ENCODE data around the gene RPS14. TPM values are rescaled to one million over a fixed set of nuclear protein-coding genes. Genes with fewer than 3 reads are reported as not detected.
A peak's percentile ranks its signal among the peaks of the same experiment; 100 is the strongest.

The RPS14 gene
- total and polyA plus RNA-seq, 2 of the 8 experiments (the other 6 are each of a cell fraction or from before 2014, with no cell fraction given) = 2,548 to 6,423 TPM

DNA sequence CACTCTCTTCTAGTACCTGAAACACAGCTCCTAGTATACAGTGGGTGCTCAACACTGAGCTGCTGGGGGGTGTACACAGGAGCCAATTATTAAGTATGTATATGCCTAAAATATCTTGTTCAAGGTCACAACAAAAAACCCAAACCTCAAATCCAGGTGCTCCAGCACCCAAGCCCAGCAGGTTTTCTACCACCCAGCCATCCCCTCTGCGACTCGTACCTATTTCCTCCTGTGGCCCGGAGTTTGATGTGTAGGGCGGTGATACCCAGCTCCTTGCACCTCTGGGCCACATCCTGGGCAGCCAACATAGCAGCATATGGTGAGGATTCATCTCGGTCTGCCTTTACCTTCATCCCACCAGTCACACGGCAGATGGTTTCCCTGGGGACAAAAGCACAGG, 3.0 kb downstream of the RPS14 start:
- no peak overlapping the region for H4K8ac ChIP-seq (ENCODE audit: extremely low read depth, insufficient read depth, low read length)
- peaks cover 19 to 31% of the 10 kb centered on the region in 2 experiments for H4K20me1 ChIP-seq (replicated peaks in 1 of 2; ENCODE audit: control insufficient read depth in 1 of 2, insufficient read depth in 2 of 2, low read length in 2 of 2)
- no peak overlapping the region for H2BK15ac ChIP-seq (ENCODE audit: low read length)
- POLR2A ChIA-PET (ENCODE audit: partially characterized antibody) = interaction anchor here (0.6 to 7.7 kb wide), 28 partner anchors 10 to 258 kb away, joined by 3 to 51 read pairs (median 5); partner anchors contain the start of gene TCOF1
- TF ChIP-seq JUN (IDR thresholded peaks at IDR 0.05; ENCODE audit: low read depth, low read length) (no peak), SP2 (IDR thresholded peaks at IDR 0.05; ENCODE audit: low read length) (no peak), NRF1 (IDR thresholded peaks at IDR 0.05; ENCODE audit: low read depth, low read length) (no peak), EZH2 (IDR thresholded peaks at IDR 0.05; ENCODE audit: low read depth, low read length, severe bottlenecking) (no peak), SRF (IDR thresholded peaks at IDR 0.05; ENCODE audit: low read depth, low read length) (no peak), EGR1 (IDR thresholded peaks at IDR 0.05; ENCODE audit: borderline replicate concordance, low read depth, low read length) (no peak)
- TF ChIP-seq, protein P1, sequence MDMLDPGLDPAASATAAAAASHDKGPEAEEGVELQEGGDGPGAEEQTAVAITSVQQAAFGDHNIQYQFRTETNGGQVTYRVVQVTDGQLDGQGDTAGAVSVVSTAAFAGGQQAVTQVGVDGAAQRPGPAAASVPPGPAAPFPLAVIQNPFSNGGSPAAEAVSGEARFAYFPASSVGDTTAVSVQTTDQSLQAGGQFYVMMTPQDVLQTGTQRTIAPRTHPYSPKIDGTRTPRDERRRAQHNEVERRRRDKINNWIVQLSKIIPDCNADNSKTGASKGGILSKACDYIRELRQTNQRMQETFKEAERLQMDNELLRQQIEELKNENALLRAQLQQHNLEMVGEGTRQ (IDR thresholded peaks at IDR 0.05; ENCODE audit: low read length) = no peak
- TF ChIP-seq, protein P2, sequence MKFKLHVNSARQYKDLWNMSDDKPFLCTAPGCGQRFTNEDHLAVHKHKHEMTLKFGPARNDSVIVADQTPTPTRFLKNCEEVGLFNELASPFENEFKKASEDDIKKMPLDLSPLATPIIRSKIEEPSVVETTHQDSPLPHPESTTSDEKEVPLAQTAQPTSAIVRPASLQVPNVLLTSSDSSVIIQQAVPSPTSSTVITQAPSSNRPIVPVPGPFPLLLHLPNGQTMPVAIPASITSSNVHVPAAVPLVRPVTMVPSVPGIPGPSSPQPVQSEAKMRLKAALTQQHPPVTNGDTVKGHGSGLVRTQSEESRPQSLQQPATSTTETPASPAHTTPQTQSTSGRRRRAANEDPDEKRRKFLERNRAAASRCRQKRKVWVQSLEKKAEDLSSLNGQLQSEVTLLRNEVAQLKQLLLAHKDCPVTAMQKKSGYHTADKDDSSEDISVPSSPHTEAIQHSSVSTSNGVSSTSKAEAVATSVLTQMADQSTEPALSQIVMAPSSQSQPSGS (IDR thresholded peaks at IDR 0.05; ENCODE audit: low read length) = no peak; the same call in 1 of the 2 replicates
- H3K79me1 ChIP-seq (ENCODE audit: low read depth, low read length) = peaks cover 4% of the 10 kb centered on the region
- no peak overlapping the region for H2BK20ac ChIP-seq (ENCODE audit: low read length)
- H3K14ac ChIP-seq (ENCODE audit: insufficient read length) = no peak overlapping the region
- no peak overlapping the region for H3K56ac ChIP-seq (replicated peaks; ENCODE audit: insufficient read length, low read depth, low read length)
- H2BK120ac ChIP-seq (replicated peaks; ENCODE audit: low read depth, low read length) = no peak overlapping the region
- peak overlapping the region; percentile 17; the same call in 1 of the 2 replicates for H3K27ac ChIP-seq (ENCODE audit: low read depth, low read length)
- no peak overlapping the region for H4K91ac ChIP-seq (replicated peaks; ENCODE audit: insufficient read length, low read length)
- CTCF ChIA-PET (ENCODE audit: partially characterized antibody) = interaction anchor here (0.6 to 3.1 kb wide), 11 partner anchors 9 to 253 kb away, joined by 3 to 17 read pairs (median 3); no protein-coding TSS in a partner anchor
- no peak overlapping the region for H2AFZ ChIP-seq (ENCODE audit: low read length)
- no peak overlapping the region for H2BK12ac ChIP-seq (ENCODE audit: low read depth, low read length)
- peaks cover 0 to 12% (median 7%) of the 10 kb centered on the region in 4 experiments for H3K4me1 ChIP-seq (replicated peaks in 1 of 4; ENCODE audit: control insufficient read depth in 3 of 4, insufficient read depth in 4 of 4, low read length in 3 of 4)
- H2AK5ac ChIP-seq (ENCODE audit: low read depth, low read length) = no peak overlapping the region
- DNase-seq (ENCODE audit: low read depth in 1 of 2, low spot score in 2 of 2) (no peak), FAIRE-seq (no peak)
- H3K27me3 ChIP-seq (replicated peaks in 1 of 4; ENCODE audit: control insufficient read depth in 3 of 4, extremely low read depth in 1 of 4, insufficient read depth in 3 of 4, low read length in 3 of 4) = no peaks in the 10 kb centered on the region
- no peaks in the 10 kb centered on the region for H3K9me3 ChIP-seq (ENCODE audit: insufficient read depth in 2 of 2, low read depth in 1 of 2, low read length in 1 of 2)
- H3K4me3 ChIP-seq (ENCODE audit: extremely low read depth in 1 of 4, insufficient read depth in 2 of 4, low read depth in 3 of 4, low read length in 4 of 4) = no peak overlapping the region
- peaks cover 44 to 59% (median 51%) of the 10 kb centered on the region in 4 experiments for H3K36me3 ChIP-seq (ENCODE audit: control insufficient read depth in 2 of 4, insufficient read depth in 4 of 4, low read length in 3 of 4)
- 97% methylated on average over 6 of the region's 6 CpGs; no CpG with 5 or more reads in 1 of the 2 experiments for WGBS, 2 experiments (ENCODE audit: extremely low coverage in 1 of 2, insufficient coverage in 1 of 2, insufficient read length in 1 of 2, insufficient replicate concordance in 2 of 2, low coverage in 1 of 2, low lambda C conversion rate in 2 of 2, missing lambda C conversion rate in 1 of 2)
- peak overlapping the region in 1 of 2 experiments; percentile 2; a peak in 1 of 4 replicates for H3K4me2 ChIP-seq (ENCODE audit: insufficient read depth in 1 of 2, low read depth in 2 of 2, low read length in 2 of 2)
- no peak overlapping the region for H3K18ac ChIP-seq (ENCODE audit: extremely low read depth, low read length)
- H3K4ac ChIP-seq (replicated peaks; ENCODE audit: insufficient read length, low read depth, low read length) = no peak overlapping the region
- H2BK5ac ChIP-seq (ENCODE audit: low read depth, low read length) = no peak overlapping the region
- peaks cover 12% of the 10 kb centered on the region for H3K23me2 ChIP-seq (ENCODE audit: low read depth, low read length)
- H3K23ac ChIP-seq (ENCODE audit: insufficient read length) = no peak overlapping the region
- H4K5ac ChIP-seq (ENCODE audit: insufficient read length, low read depth, low read length) = no peak overlapping the region
- H3K79me2 ChIP-seq (ENCODE audit: control insufficient read depth in 1 of 2, insufficient read depth in 2 of 2, low read length in 2 of 2) = peaks cover 14 to 35% of the 10 kb centered on the region in 2 experiments
- no peak overlapping the region; a peak in 1 of 7 replicates for H3K9ac ChIP-seq (replicated peaks in 1 of 4; ENCODE audit: extremely low read depth in 1 of 4, low read depth in 3 of 4, low read length in 3 of 4)
